Activated CD4-positive, alpha-beta T cell treated with anti-CD3 and anti-CD28 coated beads for 24 hours (primary cell): ENCODE data around the gene TACR1.

ENCODE experiments used
- DNase-seq, 2 donors: peaks; one replicate each; pipeline ENCODE4 v3.0.0-alpha.2; 2020; ENCODE audit warnings: low read depth in 2 of 2

Gene TACR1

DNA sequence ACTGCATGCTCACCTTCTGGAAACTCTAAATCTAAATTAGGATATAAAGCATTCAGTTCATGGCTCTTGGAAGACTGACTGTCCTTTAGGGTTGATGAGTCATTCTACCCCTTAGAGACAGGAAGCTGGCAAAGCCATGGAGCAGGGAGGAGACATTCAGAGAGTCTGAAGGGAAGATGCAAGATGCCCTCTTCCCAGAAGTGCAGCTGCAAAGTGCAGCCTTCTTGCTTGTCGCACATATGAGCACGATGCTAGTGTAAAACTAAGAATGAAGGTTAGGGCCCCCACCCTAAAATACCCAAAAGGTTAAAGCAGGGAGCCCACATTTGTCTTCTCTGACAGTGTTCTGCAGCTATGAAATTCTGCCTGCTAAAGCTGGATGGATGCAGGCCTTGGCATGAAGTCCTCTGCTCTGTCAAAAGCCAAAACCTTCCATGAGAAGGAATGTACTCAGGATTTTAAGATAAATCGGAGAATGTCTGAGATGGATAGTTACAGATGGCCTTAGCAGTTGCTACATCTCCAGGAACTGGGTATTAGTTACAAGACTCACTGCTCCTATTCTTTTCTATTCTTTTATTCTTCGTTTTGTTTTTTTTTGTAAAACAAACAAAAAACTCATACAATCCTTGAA lies 151.2 kb downstream of the TACR1 start:
- no peak for DNase-seq

DNA sequence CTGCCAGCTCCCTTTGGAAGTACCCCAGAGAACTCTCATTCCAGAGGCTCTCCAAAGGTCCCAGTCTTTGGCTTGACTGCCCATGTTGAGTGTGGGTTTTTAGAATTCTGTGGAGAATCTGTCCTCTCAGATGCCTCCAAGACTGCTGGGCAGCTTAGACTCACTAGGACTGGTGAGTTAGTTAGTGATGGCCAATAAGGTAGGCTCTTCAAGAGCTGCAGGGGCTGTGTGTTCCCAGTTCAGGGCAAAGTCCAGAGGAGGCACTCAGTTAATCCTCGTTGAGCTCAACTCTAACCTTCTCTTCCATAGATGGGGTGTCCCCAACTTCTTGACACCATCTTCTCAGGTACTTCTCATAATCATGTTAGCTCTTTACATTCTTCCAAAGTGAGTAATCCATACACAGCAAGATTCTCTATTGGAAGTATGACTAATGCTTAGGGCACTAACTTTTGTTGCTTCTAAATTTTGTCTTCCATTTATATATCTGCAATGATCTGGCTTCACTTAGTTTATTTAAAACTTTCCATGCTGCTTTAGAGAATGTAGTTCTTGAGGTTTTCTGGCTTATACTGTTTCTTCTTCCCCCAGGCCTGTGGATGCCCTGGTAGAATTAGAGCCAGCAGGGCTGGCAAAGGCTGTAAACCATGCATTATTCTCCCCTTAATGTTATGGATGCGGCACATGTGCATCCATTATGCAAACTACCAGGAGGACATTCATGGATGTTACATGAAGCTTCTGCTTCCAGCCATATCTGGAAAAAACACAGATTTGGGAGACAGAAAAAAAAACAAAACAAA lies 151.9 kb downstream of the TACR1 start:
- no peak for DNase-seq

- DNase-seq = no peak
Measured at GRCh38 chr2:75045526-75046050, 153.7 kb downstream of the TACR1 start.

DNA sequence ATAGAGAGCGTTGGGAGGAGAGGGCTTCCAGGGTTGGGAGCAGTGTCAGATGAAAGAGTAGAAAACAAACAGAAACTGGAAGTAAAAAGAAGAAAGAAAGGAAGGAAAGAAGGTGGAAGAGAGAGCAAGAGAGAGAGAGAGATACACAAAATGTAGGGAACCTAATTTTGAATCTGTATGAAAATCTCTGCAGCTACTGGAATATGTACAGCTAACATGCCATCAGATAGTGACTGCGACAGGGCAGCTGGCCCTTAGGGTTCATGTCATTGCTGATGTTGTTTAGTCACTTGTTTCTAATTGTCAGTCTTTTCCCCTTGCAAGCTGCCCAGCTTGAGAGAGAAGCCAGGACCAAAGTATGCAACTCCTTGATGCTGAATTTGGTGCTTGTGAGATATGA lies 155.0 kb downstream of the TACR1 start:
- DNase-seq = no peak

- DNase-seq = no peak
Measured at GRCh38 chr2:75042823-75043222, 156.5 kb downstream of the TACR1 start.

DNA sequence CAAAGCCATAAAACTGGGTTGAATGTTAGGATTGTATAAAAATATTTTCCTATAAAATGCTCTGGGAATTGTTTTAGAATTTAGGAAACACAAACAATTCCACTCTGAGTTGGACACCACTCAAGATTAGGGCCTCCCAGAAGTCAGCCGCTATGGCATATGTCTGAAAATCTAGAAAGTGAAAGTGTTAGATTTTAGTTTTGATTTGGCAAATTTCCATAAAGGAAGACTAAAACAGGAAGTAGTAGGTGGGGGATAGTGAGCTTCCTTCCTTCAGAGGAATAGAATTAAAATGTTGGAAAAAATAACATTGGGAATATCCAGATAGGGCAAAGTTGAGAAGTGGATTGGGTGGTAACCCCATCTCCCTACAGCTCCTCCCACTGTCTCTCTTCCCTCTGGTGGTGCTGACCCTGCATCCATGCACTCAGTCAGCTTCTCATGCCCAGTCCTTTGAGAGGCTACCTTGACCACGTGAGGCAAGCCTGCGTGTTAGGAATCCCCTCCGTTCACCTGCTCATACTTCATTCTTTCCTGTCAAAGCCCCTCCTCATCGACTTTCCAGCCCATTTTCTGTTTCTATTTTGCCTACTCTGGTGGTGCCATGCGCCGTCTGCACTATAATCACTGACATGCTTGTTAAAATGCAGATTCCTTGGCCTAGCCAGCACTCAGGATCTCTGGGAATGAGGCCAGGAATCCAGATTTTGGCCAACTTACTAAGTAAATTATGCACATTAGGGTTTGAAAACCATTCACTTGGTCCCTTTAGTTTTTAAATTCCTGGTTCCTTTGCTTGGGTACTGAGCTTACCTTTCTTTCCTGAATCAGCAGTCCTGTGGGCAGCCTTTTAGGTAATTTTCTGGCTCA lies 157.4 kb downstream of the TACR1 start:
- no peak for DNase-seq

DNA sequence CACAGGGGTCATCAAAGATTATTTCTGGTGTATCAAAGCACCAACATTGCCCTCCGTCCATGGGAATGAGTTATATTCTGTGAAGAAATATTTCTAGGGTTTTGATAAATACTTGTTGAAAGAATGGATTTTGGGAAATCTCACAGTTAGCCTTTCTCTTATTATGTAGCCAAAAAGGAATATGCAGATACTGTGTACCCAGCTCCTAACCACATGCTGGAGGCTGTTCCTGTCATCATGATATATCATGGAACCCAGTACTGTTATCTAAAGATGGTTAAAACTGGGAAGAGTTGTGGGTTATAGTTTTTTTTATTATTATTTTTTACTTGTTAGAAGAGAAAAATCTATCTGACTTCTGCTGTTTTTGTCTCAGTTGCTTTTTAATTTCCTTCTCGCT lies 158.1 kb downstream of the TACR1 start:
- no peak for DNase-seq

DNA sequence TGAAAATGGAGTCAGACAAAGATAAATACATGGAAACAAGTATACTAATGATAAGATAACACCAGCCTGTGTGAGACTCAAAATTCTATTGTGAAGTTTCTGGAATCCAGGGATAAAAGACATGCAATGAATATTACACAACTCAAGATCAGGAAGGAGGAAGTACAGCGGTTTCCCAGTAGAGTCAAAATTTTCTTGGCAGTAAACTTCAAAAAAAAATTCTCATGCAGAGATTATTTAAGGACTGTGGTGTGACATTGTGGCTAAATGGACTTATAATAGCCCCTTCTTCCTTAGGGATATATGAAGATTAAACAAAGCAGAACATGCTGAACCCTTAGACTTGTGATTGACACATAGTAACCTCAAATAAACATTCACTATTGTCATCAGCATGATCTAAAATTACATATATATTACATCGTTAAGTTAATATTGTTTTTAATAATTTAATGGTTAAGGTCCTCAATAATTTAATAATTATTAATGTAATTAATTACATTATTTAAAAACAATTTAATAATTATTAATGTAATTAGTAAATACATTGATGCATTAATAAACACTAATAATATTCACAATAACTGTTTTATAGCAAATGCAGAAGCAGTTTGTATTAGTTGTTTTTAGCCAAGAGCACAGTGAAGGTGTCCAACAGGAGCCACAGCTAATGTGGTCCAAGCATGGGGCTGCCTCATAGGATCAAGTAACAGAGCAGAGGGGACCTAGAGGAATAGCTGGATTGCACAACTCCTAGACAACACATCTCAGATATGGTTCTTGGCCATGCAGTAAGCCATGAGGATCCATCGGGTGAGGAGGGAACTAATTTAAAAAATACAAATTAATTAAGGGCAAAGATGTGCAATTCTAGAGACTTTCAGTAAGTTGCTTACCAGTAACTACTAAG lies 163.6 kb downstream of the TACR1 start:
- DNase-seq = no peak

GRCh38 chr2:75033516-75033915 lies 165.8 kb downstream of the TACR1 start:
- no peak for DNase-seq

GRCh38 chr2:75031906-75032803 lies 167.2 kb downstream of the TACR1 start:
- no peak for DNase-seq

GRCh38 chr2:75031171-75031570 lies 168.1 kb downstream of the TACR1 start:
- DNase-seq = no peak

- DNase-seq = no peak
Measured at GRCh38 chr2:75030218-75031009, 168.9 kb downstream of the TACR1 start.

DNA sequence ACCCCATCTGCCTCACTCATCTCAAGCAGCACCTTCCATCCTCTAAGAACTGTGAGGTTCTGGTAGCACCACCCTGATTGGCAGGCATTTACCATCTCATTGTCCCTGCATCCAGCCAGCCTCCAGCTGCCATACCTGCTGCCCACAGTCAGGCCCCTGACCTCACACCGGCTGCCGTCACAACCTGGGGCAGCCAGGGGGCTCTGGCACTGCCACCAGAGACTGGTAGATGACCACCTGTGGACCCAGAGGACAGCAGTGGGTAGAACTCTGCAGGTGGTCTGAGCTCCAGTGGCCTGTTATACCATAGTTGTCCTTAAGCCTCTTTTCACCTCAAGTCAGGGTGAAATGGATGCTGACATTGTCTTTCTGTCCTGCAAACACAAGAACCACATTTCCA lies 171.4 kb downstream of the TACR1 start:
- DNase-seq = no peak

GRCh38 chr2:75025633-75026380 lies 173.5 kb downstream of the TACR1 start:
- no peak for DNase-seq

DNA sequence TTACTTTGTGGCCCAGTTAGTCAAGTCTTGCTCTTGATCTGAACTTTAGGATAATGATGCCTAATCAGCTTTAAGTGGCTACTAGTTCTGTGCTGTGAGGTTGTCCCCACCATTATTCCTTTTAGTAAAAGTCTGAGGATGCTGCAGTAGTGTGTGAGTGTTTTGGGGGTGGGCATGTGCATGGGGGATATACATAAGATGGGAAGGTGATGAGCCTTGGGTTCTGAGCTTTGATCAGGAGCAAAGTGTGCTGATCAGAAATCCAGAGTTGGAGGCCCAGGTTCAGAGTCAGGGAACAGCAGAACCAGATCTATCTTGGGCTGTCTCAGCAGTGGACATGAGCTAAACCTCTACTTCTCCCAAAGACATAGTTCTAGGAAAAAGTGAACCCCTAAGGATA lies 174.1 kb downstream of the TACR1 start:
- DNase-seq = no peak

DNA sequence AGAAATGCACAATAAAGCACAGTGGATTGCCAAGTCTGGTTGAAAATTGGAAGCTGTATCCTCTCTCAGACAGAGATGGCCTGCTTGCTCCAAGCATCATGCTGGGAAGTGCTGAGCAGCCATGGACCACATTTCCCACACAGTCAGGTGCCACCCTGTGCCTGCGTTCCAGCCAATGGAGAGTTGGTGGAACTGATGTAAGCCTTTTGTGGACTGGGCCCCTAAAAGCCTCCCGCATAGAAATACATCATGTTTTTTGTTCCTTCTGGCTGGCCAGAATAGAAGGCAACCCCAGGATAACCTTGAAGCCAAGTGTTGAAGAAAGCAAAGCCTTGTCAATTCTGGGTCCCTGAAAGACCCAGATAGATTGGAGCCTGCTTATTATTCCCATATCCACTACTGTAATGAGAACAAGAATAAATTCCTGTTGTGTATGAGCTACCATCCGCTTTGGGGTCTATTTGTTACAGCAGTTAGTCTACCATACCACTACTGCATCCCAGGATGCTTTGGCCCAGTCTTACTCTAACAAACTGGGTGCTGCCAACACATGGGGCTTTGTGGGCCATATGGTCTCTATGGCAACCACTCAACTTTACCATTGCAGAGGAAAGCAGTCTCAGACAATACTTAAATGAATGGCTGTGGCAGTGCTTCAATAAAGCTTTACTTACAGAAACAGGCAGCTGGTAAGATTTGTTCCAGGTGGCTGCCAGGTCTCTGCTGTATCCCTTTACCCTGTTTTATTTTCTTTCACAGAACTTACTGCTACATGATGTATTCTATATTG lies 175.5 kb downstream of the TACR1 start:
- DNase-seq = no peak

GRCh38 chr2:75022516-75022915 lies 176.8 kb downstream of the TACR1 start:
- DNase-seq = no peak

DNA sequence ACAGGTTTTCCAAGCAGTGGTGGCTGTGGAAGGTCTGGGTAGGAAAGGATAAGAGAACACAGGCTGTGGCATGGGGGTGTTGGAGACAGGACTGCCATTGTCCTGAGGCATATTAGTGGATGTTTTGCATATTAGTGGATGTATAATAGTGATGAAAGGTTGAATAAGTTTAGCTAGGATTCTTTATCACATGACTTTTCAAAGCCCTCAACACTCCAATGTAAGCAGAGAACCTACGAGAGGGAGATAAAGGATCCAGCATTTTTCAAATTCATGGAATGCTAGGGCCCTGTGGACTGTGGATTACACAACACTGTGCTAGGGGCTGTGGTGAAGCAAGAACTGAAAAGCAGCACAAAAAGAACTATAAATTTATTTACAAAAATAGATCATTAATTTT lies 177.6 kb downstream of the TACR1 start:
- no peak for DNase-seq
